ENCODE measurements around the gene MRPL4.
A peak's percentile ranks its signal among the peaks of the same experiment; 100 is the strongest.
"Not testable (repeated sequence)": the region's sequence is repeated elsewhere in the genome, so short reads cannot be mapped to it uniquely, and the experiment has no call there.

Gene MRPL4

DNA sequence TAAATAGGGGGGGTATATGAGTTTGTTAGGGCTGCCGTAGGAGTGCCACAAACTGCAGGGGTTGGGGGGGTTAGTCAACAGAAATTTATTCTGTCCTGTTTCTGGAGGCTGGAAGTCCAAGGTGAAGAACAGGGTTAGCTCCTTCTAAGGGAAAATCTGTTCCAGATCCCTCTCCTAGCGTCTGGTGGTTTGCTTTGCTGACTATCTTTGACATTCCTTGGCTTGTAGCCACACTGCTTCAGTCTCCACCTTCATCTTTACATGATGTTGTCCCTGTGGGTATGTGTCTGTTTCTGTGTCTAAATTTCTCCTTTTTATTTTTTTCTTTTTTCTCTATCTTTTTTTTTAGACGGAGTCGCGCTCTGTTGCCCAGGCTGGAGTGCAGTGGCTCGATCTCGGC, 10.8 kb downstream of the MRPL4 start:
- no peak for DNase-seq (ENCODE audit: low spot score)

DNA sequence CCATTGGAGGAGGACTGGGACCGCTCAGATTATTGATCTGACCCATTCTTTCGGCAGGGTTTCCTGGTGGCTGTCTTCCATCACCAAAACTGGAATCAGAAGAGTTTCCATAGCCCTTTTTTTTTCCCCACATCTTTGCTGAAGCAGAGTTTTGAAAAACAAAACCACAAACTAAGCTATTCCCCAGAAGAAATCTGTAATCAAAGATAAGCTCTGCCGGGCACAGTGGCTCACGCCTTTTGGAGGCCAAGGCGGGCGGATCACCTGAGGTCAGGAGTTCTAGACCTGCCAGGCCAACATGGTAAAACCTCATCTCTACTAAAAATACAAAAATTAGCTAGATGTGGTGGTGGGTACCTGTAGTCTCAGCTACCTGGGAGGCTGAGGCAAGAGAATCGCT, 14.7 kb downstream of the MRPL4 start:
- no peak for DNase-seq (ENCODE audit: low spot score)

DNA sequence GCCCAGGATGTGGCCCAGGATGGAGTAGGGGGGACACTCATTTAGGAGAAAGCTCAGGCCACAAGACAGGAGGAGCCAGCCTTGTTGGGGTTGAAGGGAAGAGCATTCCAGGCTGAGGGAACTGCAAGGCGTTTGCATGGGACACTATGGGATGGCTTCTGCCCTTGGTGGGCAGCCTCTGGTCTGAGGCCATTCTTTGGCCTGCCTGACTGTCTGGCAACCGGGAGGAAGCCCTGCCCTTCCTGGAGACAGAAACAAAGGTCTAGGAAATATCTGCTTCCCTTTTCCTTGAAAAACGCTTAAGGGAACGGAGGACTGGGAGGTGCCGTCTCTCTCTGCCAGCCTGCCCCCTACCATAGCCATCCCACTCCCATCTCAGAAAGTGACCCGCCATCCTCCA, 16.1 kb downstream of the MRPL4 start:
- no peak for DNase-seq (ENCODE audit: low spot score)

DNA sequence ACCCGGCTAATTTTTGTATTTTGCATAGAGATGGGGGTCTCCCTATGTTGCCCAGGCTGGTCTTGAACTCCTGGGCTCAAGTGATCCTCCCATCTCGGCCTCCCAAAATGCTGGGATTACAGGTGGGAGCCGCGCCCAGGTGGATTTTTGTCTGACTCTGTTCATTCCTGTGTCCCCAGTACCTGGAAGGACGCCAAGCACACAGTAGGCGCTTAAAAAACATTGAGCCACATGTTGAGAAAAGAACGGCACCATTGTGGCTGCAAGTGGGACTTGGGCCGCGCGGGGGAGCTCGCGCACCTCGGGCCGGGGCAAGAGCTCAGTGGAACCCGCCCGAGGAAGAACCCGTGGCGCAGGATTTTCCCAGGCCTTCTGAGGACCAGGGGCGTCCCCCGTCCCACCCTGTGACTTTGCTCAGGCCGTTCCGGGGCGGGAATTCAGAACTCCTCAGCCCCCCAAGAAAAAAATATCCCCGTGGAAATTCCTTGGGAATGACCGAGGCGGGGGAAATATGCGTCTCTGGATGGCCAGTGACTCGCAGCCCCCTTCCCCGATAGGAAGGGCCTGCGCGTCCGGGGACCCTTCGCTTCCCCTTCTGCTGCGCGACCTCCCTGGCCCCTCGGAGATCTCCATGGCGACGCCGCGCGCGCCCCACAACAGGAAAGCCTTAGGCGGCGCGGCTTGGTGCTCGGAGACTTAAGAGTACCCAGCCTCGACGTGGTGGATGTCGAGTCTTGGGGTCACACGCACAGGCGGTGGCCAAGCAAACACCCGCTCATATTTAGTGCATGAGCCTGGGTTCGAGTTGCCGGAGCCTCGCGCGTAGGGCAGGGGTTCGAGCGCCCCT, 17.5 kb downstream of the MRPL4 start:
- DNase-seq (ENCODE audit: low spot score): peak; percentile 85

DNA sequence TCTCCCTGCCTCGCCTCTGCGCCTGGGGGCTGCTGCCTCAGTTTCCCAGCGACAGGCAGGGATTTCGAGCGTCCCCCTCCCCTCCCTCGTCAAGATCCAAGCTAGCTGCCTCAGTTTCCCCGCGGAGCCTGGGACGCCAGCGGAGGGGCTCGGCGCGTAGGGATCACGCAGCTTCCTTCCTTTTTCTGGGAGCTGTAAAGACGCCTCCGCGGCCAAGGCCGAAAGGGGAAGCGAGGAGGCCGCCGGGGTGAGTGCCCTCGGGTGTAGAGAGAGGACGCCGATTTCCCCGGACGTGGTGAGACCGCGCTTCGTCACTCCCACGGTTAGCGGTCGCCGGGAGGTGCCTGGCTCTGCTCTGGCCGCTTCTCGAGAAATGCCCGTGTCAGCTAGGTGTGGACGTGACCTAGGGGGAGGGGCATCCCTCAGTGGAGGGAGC, 18.2 kb downstream of the MRPL4 start:
- peak; percentile 27 for DNase-seq (ENCODE audit: low spot score)

DNA sequence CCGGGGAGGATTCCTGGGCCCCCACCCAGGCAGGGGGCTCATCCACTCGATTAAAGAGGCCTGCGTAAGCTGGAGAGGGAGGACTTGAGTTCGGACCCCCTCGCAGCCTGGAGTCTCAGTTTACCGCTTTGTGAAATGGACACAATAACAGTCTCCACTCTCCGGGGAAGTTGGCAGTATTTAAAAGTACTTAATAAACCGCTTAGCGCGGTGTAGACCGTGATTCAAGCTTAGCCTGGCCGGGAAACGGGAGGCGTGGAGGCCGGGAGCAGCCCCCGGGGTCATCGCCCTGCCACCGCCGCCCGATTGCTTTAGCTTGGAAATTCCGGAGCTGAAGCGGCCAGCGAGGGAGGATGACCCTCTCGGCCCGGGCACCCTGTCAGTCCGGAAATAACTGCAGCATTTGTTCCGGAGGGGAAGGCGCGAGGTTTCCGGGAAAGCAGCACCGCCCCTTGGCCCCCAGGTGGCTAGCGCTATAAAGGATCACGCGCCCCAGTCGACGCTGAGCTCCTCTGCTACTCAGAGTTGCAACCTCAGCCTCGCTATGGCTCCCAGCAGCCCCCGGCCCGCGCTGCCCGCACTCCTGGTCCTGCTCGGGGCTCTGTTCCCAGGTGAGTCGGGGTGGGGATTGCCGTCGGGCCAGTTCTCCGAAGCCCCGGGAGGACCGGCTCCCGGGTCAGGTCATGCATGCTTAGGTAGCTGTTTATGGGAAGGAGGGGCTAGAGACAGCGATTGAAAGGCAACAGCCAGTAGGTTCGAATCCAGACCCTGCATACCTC, 18.8 kb downstream of the MRPL4 start, which contains the start of gene ICAM1:
TSS of gene ICAM1 (plus strand) at position 505 of the 779 bp plus-strand sequence. CDS start at position 545, 40 bp downstream.
- peak; percentile 37 for DNase-seq (ENCODE audit: low spot score)

DNA sequence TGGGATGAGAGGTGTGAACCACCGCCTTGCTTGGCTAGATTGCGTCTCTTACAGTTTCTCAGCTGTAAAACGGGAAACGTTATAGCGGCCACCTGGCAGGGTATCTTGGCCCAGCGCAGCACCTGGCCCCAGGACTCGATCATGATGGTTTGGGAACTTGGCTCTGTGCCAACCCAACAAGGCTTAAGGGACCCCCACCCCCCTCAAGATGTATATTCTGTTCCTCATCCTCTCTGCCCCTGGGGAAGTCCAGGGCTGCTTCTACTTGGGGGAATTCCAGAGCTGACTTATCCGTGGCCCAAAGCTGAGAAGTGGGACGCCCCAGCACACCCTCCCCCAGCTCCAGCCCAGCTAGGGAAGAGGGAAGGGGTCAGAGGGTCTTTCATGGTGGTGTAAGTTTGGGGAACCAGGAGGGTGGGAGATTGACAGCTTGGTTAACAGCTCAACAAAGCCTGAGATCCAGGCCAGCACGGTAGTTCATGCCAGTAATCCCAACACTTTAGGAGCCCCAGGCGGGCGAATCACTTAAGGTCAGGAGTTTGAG, 19.6 kb downstream of the MRPL4 start:
- no peak for DNase-seq (ENCODE audit: low spot score)

DNA sequence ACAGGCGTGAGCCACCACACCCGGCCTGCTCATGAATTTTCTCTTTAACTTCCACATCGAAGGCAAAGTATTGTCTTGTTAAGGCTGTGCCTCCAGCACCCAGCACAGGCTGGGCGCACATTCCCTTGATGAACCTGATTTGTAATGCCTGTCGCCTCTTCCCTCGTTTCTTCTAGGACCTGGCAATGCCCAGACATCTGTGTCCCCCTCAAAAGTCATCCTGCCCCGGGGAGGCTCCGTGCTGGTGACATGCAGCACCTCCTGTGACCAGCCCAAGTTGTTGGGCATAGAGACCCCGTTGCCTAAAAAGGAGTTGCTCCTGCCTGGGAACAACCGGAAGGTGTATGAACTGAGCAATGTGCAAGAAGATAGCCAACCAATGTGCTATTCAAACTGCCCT, 22.6 kb downstream of the MRPL4 start:
- no peak for DNase-seq (ENCODE audit: low spot score)

DNA sequence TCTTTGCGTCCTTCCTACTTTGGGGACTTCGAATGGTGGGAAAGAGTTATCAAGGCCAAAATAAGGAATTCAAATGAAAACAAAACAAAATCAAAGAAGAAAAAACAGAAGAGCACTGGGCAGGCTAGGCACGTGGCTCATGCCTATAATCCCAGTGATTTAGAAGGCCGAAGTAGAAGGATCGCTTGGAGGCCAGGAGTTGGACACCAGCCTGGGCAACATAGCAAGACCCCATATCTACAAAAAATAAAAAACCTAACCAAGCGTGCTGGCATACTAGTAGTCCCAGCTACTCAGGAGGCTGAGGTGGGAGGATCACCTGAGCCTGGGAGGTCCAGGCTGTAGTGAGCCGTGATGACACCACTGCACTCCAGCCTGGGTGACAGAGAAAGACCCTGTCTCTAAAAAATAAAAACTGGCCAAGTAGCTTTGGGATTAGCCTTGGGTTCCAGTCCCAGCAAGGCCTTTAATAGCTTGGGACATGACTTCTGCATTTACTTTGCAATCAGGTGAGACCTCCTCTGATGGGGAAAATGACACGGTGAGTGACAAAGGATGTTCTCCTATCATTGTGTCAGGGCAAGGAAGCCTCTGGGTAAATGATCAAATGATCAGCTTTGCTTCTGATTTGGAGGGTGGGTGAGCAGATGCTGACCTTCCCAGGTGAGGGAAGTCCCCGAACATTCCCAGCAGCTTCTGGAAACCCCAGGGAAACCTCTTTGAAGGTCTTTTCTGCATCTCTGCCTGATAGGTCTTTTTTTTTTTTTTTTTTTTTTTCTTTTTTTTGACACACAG, 26.0 kb downstream of the MRPL4 start:
- DNase-seq (ENCODE audit: low spot score): no peak

DNA sequence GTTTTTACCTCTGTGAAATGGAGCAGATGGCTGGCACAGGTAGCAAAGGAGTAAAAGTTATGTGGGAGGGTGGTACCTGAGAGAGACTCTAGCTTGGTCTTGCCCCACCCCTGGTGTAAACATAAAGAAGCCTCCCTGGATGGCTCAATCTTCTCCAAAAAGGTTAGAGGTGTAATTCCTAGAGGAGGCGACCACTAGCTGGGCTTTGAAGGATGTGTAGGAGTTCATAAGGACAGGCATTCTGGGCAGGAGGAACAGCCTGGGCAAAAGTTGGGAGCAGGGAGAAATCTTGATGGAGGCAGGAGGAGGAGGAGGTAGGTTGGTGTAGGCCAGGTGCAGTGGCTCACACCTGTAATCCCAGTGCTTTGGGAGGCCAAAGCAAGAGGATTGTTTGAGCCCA, 26.9 kb downstream of the MRPL4 start:
- no peak for DNase-seq (ENCODE audit: low spot score)

DNA sequence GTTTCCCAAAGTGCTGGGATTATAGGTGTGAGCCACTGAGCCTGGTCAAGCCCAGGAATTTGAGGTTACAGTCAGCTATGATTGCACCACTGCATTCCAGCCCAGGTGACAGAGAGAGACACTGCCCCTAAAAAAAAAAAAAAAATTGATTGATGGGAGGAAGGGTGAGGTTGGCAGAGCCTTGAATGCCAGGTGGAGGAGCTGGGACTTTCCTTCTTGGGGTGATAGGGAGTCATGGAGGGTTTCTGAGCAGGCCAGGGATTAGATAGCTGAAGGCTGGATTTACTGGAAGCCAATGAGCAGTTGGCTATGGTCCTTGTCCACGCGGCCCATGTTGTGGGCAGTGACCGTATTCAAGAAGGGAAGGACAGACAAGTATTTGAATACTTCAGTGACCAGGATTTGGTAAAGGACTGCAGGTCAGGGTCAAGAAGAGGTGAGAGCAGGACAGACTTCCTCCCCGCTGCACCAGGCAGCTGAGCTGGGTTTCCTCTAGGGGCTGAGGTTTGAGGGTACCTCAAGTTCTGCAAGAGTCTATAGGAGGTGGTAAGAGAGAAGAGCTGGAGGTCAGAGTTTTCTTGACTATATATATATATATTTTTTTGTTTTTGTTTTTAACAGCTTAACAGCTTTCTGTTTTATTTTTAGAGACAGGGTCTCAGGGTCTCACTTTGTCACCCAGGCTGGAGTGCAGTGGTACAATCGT, 27.9 kb downstream of the MRPL4 start:
- DNase-seq (ENCODE audit: low spot score): no peak

DNA sequence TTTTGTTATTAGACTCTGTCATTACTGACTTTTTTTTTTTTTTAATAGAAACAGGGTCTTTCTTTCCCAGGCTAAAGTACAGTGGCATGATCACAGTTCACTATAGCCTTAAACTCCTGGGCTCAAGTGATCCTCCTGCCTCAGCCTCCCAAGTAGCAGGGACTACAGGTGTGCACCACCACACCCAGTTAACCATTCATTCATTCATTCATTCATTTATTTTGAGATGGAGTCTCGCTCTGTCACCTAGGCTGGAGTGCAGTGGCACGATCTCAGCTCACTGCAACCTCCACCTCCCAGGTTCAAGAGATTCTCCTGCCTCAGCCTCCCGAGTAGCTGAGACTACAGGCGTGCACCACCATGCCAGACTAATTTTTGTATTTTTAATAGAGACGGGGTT, 30.0 kb downstream of the MRPL4 start:
- not testable (repeated sequence) for DNase-seq (ENCODE audit: low spot score)

DNA sequence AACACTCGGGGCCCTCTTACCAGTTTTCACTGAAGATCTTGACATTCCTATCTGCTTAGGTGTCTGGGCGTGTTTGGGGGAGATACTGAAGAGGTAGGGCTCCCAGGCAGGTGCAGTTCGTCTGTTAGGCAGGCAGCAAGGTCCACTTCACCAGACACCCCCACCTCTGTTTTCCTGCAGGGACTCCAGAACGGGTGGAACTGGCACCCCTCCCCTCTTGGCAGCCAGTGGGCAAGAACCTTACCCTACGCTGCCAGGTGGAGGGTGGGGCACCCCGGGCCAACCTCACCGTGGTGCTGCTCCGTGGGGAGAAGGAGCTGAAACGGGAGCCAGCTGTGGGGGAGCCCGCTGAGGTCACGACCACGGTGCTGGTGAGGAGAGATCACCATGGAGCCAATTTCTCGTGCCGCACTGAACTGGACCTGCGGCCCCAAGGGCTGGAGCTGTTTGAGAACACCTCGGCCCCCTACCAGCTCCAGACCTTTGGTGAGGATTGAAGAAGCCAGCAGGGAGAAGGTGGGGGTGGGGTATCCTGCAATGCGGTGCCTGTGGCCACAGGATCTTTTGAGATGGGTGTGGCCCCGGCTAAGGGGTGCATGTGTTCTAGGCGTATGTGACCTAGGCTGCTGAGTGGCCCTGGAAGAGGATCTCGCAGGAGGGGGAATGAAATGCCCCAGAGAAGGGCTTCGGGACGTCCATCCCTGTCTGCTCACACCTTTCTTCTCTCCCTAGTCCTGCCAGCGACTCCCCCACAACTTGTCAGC, 31.5 kb downstream of the MRPL4 start:
- no peak for DNase-seq (ENCODE audit: low spot score)

DNA sequence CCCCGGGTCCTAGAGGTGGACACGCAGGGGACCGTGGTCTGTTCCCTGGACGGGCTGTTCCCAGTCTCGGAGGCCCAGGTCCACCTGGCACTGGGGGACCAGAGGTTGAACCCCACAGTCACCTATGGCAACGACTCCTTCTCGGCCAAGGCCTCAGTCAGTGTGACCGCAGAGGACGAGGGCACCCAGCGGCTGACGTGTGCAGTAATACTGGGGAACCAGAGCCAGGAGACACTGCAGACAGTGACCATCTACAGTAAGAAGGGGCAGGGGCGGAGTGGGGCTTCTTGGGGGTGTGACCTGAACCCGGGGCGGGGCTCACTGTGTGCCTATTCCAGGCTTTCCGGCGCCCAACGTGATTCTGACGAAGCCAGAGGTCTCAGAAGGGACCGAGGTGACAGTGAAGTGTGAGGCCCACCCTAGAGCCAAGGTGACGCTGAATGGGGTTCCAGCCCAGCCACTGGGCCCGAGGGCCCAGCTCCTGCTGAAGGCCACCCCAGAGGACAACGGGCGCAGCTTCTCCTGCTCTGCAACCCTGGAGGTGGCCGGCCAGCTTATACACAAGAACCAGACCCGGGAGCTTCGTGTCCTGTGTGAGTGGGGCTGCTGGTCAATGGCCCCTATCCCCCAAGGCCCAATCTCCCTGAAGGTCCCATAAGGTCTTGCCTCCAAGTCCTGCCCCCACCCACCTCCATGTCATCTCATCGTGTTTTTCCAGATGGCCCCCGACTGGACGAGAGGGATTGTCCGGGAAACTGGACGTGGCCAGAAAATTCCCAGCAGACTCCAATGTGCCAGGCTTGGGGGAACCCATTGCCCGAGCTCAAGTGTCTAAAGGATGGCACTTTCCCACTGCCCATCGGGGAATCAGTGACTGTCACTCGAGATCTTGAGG, 32.3 kb downstream of the MRPL4 start:
- no peak for DNase-seq (ENCODE audit: low spot score)

DNA sequence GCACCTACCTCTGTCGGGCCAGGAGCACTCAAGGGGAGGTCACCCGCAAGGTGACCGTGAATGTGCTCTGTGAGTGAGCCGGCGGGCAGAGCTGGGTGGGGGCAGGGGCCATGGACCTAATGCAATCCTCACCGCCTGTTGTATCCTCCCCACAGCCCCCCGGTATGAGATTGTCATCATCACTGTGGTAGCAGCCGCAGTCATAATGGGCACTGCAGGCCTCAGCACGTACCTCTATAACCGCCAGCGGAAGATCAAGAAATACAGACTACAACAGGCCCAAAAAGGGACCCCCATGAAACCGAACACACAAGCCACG, 32.9 kb downstream of the MRPL4 start:
- DNase-seq (ENCODE audit: low spot score): no peak

DNA sequence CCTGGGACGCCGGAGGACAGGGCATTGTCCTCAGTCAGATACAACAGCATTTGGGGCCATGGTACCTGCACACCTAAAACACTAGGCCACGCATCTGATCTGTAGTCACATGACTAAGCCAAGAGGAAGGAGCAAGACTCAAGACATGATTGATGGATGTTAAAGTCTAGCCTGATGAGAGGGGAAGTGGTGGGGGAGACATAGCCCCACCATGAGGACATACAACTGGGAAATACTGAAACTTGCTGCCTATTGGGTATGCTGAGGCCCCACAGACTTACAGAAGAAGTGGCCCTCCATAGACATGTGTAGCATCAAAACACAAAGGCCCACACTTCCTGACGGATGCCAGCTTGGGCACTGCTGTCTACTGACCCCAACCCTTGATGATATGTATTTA, 33.4 kb downstream of the MRPL4 start:
- DNase-seq (ENCODE audit: low spot score): no peak

DNA sequence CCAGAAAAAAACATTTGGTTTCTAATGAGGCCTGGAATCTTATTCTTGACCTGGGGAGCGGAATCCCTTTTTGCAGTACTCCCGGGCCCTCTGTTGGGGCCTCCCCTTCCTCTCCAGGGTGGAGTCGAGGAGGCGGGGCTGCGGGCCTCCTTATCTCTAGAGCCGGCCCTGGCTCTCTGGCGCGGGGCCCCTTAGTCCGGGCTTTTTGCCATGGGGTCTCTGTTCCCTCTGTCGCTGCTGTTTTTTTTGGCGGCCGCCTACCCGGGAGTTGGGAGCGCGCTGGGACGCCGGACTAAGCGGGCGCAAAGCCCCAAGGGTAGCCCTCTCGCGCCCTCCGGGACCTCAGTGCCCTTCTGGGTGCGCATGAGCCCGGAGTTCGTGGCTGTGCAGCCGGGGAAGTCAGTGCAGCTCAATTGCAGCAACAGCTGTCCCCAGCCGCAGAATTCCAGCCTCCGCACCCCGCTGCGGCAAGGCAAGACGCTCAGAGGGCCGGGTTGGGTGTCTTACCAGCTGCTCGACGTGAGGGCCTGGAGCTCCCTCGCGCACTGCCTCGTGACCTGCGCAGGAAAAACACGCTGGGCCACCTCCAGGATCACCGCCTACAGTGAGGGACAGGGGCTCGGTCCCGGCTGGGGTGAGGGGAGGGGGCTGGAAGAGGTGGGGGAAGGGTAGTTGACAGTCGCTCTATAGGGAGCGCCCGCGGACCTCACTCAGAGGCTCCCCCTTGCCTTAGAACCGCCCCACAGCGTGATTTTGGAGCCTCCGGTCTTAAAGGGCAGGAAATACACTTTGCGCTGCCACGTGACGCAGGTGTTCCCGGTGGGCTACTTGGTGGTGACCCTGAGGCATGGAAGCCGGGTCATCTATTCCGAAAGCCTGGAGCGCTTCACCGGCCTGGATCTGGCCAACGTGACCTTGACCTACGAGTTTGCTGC, 35.1 kb downstream of the MRPL4 start, which contains the start of gene ICAM4:
TSS of gene ICAM4 (plus strand) at position 153 of the 935 bp plus-strand sequence. CDS start at position 211, 58 bp downstream.
- peak; percentile 30 for DNase-seq (ENCODE audit: low spot score)

DNA sequence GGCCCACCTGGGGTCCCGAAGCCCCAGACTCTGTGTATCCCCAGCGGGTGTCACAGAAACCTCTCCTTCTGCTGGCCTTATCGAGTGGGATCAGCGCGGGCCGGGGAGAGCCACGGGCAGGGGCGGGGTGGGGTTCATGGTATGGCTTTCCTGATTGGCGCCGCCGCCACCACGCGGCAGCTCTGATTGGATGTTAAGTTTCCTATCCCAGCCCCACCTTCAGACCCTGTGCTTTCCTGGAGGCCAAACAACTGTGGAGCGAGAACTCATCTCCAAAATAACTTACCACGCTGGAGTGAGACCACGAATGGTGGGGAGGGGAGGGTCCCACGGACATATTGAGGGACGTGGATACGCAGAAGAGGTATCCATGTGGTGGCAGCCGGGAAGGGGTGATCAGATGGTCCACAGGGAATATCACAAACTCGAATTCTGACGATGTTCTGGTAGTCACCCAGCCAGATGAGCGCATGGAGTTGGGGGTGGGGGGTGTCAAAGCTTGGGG, 36.7 kb downstream of the MRPL4 start:
- peak; percentile 77 for DNase-seq (ENCODE audit: low spot score)
